Measurements from ENCODE around the gene INHBB. TPM values are rescaled to one million over a fixed set of nuclear protein-coding genes. Genes with fewer than 3 reads are reported as not detected.
A peak's percentile ranks its signal among the peaks of the same experiment; 100 is the strongest.

INHBB gene
- total and polyA plus RNA-seq, 9 of the 15 experiments (the other 6 are each of a cell fraction or from before 2014, with no cell fraction given): not detected

DNA sequence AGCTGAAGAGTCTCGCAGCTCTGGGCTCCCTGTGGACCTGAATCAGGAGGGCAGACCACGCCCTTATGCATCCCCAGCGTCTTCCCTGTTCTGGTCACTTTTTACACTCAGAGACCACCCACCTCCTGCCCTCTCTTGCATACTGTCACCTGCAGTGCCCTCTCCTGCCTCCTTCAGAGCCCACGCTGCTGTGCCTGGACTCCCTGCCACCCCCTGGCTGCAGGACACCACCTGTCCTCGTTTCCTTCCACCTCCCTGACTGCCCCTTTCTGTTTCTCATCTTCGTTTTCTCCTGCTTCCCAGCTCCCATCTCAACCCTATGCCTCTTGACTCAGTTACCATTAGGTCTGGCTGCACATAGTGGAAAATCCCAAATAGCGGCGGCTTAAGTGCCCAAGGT is 9.2 kb upstream of the INHBB start:
- Histone ChIP-seq H4K20me1 (replicated peaks; ENCODE audit: control insufficient read depth, insufficient read depth, low read length) (peaks cover 3% of the 10 kb centered on the region; the same call in 1 of the 2 replicates), H2AFZ (ENCODE audit: low read depth, low read length) (no peak overlapping the region), H3K9me3 (replicated peaks; ENCODE audit: control insufficient read depth, insufficient read depth, low read depth, low read length) (no peaks in the 10 kb centered on the region), H3K9ac (ENCODE audit: insufficient read depth in 1 of 2, low read depth in 2 of 2, low read length in 2 of 2) (no peak overlapping the region), H3K9me1 (ENCODE audit: control insufficient read depth, insufficient read depth, low read length) (no peaks in the 10 kb centered on the region), H3K4me2 (ENCODE audit: insufficient read depth, low read length) (no peak overlapping the region), H3K27me3 (ENCODE audit: control insufficient read depth in 2 of 2, insufficient read depth in 2 of 2, low read length in 2 of 2) (peaks cover 17 to 49% of the 10 kb centered on the region in 2 experiments; a peak in 4 of 5 replicates), H3K27ac (ENCODE audit: extremely low read depth, low read depth, low read length) (no peak overlapping the region), H3K79me2 (ENCODE audit: control insufficient read depth, insufficient read depth, low read length) (no peaks in the 10 kb centered on the region), H3K36me3 (ENCODE audit: control insufficient read depth, insufficient read depth, low read length) (no peaks in the 10 kb centered on the region), H3K4me1 (replicated peaks in 1 of 2; ENCODE audit: control insufficient read depth in 2 of 2, insufficient read depth in 2 of 2, low read length in 2 of 2) (no peaks in the 10 kb centered on the region), H3K4me3 (no peak overlapping the region)
- DNase-seq (ENCODE audit: extremely low read depth in 1 of 4, low spot score in 3 of 4) (no peak), FAIRE-seq (no peak), ATAC-seq (no peak)
- intact Hi-C loops (cut with micrococcal nuclease): no loop called here
- in situ Hi-C loops (cut with MboI): no loop called here
- 8% methylated on average over 8 of the region's 8 CpGs for WGBS (ENCODE audit: insufficient coverage, low coverage, missing lambda C conversion rate)
- no TSS peak for BruUV-seq (replicated peaks)
- CTCF ChIA-PET (ENCODE audit: low intra/inter-chr PET ratio): interaction anchor here (0.5 kb wide), 1 partner anchor 12 kb away, joined by 9 read pairs; no protein-coding TSS in a partner anchor
- POLR2A ChIA-PET: interaction anchor here (0.6 to 1.0 kb wide), 3 partner anchors 10 to 846 kb away, joined by 3 to 5 read pairs (median 4); no protein-coding TSS in a partner anchor
- peak in 1 of 3 experiments; percentile 12; a peak in 1 of 6 replicates for TF ChIP-seq CTCF (IDR thresholded peaks at IDR 0.05 in 2 of 3, conservative IDR thresholded peaks at IDR 0.05 in 1 of 3; ENCODE audit: insufficient read depth in 2 of 3, low read depth in 1 of 3, low read length in 3 of 3)
- no peak for TF ChIP-seq POU5F1 (IDR thresholded peaks at IDR 0.05; ENCODE audit: borderline replicate concordance, low read depth, low read length, partially characterized antibody)

GRCh38 chr2:120338015-120338414 is 7.9 kb upstream of the INHBB start:
- no TSS peak for BruUV-seq (replicated peaks)
- intact Hi-C loops (cut with micrococcal nuclease): no loop called here
- H3K27ac ChIP-seq (ENCODE audit: extremely low read depth, low read depth, low read length): no peak overlapping the region
- in situ Hi-C loops (cut with MboI): no loop called here
- H3K9ac ChIP-seq (ENCODE audit: insufficient read depth in 1 of 2, low read depth in 2 of 2, low read length in 2 of 2): no peak overlapping the region
- H4K20me1 ChIP-seq (replicated peaks; ENCODE audit: control insufficient read depth, insufficient read depth, low read length): peaks cover 10% of the 10 kb centered on the region
- no peaks in the 10 kb centered on the region for H3K79me2 ChIP-seq (ENCODE audit: control insufficient read depth, insufficient read depth, low read length)
- H3K9me1 ChIP-seq (ENCODE audit: control insufficient read depth, insufficient read depth, low read length): no peaks in the 10 kb centered on the region
- ATAC-seq (no peak), FAIRE-seq (no peak), DNase-seq (ENCODE audit: extremely low read depth in 1 of 4, low spot score in 3 of 4) (no peak)
- ChIA-PET POLR2A (no interaction called here), CTCF (ENCODE audit: low intra/inter-chr PET ratio) (no interaction called here)
- no peak overlapping the region for H3K4me3 ChIP-seq
- H3K4me1 ChIP-seq (replicated peaks in 1 of 2; ENCODE audit: control insufficient read depth in 2 of 2, insufficient read depth in 2 of 2, low read length in 2 of 2): peaks cover 0 to under 1% of the 10 kb centered on the region in 2 experiments; a peak in 1 of 5 replicates
- H3K36me3 ChIP-seq (ENCODE audit: control insufficient read depth, insufficient read depth, low read length): no peaks in the 10 kb centered on the region
- no peak overlapping the region for H2AFZ ChIP-seq (ENCODE audit: low read depth, low read length)
- TF ChIP-seq TFE3 (CRISPR knock-in tag; IDR thresholded peaks at IDR 0.05): peak; percentile 47
- TF ChIP-seq CEBPB (tag; IDR thresholded peaks at IDR 0.05): 0 out of 2 replicates have a peak, but pooled peaks have one; percentile 51
- no peak for TF ChIP-seq ARNT (IDR thresholded peaks at IDR 0.05)
- TF ChIP-seq CEBPG (CRISPR knock-in tag; IDR thresholded peaks at IDR 0.05): no peak
- TF ChIP-seq CEBPG (tag; conservative IDR thresholded peaks at IDR 0.05 in 1 of 2, IDR thresholded peaks at IDR 0.05 in 1 of 2): 0 out of 4 replicates have a peak, but pooled peaks have one; percentile 23 to 34
- WGBS (ENCODE audit: insufficient coverage, low coverage, missing lambda C conversion rate): 0% methylated on average over 1 of the region's 1 CpG
- H3K9me3 ChIP-seq (replicated peaks; ENCODE audit: control insufficient read depth, insufficient read depth, low read depth, low read length): no peaks in the 10 kb centered on the region
- H3K27me3 ChIP-seq (ENCODE audit: control insufficient read depth in 2 of 2, insufficient read depth in 2 of 2, low read length in 2 of 2): peaks cover 19 to 52% of the 10 kb centered on the region in 2 experiments; a peak in 4 of 5 replicates
- no peak overlapping the region for H3K4me2 ChIP-seq (ENCODE audit: insufficient read depth, low read length)

Measured in K562 (cell line).